K562 treated with DMSO at 1 percent for 4 hours (cell line): ENCODE measurements around the gene TFAM. TPM values are rescaled to one million over a fixed set of nuclear protein-coding genes. Genes with fewer than 3 reads are reported as not detected.

ENCODE experiments used
- total RNA-seq: library from RNA; unstranded; fragments of 300-600 nt; gene quantifications from 2 replicates; pipeline ENCODE4 v1.2.3, GENCODE V29; 2022; ENCODE audit not compliant: insufficient read depth

TFAM gene
- 57.5 and 63.6 TPM in 2 replicates for total RNA-seq

DNA sequence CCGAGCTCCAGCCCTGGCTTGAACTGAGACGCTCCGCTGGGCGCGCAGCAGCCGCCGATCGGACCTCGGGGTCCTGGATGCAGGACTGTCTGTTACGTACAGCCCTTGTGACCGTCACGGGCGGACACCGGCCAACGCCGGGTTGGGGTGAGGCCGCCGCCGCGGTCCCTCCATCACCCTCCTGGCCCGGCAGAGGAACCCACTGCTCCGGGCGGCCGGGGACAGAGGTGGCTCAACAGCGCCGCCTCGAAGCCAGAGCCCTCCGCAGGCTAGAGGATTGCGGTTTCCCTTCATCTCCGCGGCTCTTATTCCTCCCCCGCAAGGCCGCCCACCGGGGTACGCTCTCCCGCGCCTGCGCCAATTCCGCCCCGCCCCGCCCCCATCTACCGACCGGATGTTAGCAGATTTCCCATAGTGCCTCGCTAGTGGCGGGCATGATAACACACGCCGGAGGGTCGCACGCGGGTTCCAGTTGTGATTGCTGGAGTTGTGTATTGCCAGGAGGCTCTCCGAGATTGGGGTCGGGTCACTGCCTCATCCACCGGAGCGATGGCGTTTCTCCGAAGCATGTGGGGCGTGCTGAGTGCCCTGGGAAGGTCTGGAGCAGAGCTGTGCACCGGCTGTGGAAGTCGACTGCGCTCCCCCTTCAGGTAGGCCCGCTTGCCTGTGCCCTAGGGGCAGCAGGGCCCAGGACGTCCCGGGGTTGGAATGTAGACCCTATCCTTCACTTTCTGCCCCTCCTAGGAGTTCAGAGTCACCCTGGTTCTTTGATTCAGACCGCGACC is at the start of gene TFAM:
Gene TFAM (plus strand): TSS at position 412 of the 785 bp plus-strand sequence. CDS start 138 bp downstream, at position 550.

Other genes with a start within 250 kb of the TFAM start
- 2.3 and 2.4 TPM in 2 replicates for gene IPMK, start 117.5 kb upstream of the TFAM start, total RNA-seq
- 10.1 and 14.3 TPM in 2 replicates for gene CISD1, start 116.2 kb upstream of the TFAM start, total RNA-seq
- 8.5 and 11.9 TPM in 2 replicates for gene UBE2D1, start 50.4 kb upstream of the TFAM start, total RNA-seq
- not detected in 2 replicates for gene BICC1, start 127.5 kb downstream of the TFAM start, total RNA-seq